EL (cell line): ENCODE measurements around the gene WDR74.
"Not testable (repeated sequence)": the region's sequence is repeated elsewhere in the genome, so short reads cannot be mapped to it uniquely, and the experiment has no call there.

Experiments used
- DNase-seq: peaks from one replicate; pipeline ENCODE4 v3.0.0-alpha.2; 2016

WDR74 gene

DNA sequence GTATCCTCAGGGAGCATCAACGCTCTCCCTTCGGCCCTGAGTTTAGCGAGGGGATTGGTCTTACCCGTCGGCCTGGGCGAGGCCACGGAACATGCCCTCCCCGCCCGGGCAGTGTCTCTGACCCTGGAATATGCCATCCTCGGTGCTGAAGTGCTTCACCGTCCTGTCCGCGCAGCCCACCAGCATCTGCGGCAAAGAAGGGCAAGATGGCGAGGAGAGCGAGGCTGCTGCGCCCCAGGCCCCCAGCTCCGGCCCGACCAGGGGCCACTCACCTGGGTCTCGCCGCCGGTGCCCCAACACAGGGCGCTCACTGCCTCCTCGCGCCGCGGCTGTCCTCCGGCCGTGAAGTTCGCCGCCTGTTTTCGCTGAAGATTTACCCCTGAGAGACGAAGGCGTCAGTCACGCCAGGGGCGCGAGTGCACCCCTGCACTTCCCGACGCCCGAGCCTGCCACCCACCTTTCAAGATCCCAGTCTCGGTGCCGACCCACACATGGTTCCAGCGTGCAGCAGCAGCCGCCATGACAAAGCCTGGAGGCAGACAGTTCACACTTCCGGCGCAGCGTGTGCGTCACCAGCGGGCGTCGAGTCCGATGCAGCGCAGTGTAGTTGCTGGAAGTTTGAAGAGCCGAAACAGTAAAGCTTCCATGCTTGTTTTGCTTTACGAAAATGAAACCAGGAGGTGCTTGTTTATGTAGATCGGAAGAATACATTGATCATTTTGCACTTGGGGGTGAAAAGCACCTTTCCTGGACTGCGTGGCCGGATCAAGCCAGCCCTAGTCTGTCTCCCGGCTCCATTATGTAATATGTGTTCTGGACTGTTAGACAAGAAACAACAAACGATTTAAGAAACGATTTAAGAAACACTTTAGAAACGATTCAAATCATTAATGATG lies at the start of gene WDR74:
WDR74 (minus strand) TSS at position 541 of the 896 bp plus-strand sequence; CDS start at position 521, 20 bp downstream.
- DNase-seq, result peak; percentile 92

DNA sequence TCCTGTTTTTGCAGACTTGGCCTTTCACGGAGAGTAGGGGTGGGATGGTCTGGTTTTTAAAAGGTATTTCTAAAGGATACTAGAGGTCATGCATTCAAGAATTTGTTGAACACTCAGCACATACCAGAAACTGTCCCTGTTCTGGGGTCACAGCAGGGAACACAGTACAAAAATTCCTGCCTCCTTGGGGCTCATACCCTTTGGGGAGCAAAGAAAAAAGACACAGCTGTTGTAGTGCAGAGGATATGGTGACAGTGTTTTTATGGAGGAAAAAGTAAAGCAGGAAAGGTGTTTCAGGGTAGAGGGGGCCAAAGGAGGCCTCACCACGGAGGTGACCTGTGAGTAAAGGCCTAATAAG lies 49.7 kb upstream of the WDR74 start:
- no peak for DNase-seq

DNA sequence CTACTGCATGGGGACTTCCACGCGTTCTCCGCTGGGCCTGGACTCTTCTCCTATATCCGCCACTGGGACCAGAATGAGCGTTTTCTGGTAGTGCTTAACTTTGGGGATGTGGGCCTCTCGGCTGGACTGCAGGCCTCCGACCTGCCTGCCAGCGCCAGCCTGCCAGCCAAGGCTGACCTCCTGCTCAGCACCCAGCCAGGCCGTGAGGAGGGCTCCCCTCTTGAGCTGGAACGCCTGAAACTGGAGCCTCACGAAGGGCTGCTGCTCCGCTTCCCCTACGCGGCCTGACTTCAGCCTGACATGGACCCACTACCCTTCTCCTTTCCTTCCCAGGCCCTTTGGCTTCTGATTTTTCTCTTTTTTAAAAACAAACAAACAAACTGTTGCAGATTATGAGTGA lies 49.0 kb upstream of the WDR74 start:
- no peak for DNase-seq

DNA sequence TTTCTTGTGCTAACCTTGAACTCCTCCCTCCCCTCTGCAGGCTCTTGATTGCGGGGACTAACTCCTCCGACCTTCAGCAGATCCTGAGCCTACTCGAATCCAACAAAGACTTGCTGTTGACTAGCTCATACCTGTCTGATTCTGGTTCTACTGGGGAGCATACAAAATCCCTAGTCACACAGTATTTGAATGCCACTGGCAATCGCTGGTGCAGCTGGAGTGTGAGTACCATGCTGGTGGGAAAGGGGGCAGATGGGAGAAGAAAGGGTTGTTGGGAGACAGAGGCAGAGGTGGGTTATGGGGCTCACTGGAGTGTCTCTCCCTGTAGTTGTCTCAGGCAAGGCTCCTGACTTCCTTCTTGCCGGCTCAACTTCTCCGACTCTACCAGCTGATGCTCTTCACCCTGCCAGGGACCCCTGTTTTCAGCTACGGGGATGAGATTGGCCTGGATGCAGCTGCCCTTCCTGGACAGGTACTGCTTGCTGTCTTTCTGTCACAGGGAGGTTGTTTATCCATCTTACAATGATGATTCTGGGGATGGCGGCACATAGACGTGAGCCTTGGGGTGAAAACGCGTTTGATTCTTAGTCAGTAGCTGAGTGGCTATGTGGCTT lies 45.9 kb upstream of the WDR74 start:
- no peak for DNase-seq

DNA sequence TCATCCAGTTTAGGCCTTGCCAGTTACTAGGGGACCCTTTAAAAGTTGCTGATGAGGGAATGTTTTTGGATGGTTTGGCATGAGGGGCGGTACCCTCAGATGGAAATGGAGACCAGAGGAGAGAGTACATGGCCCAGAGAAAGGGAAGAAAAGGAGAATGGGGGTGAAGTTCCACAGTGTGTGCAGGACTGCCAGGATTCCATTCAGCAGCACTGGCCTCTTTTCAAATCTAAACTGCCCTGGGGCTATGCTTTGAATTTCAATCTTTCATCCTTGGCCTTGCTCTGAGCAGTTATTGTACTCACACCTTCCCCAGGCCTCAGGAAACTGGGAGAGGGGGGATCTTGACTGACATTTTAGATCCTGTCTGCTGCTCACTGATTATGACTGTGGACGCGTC lies 44.3 kb upstream of the WDR74 start:
- DNase-seq, result peak; percentile 51

DNA sequence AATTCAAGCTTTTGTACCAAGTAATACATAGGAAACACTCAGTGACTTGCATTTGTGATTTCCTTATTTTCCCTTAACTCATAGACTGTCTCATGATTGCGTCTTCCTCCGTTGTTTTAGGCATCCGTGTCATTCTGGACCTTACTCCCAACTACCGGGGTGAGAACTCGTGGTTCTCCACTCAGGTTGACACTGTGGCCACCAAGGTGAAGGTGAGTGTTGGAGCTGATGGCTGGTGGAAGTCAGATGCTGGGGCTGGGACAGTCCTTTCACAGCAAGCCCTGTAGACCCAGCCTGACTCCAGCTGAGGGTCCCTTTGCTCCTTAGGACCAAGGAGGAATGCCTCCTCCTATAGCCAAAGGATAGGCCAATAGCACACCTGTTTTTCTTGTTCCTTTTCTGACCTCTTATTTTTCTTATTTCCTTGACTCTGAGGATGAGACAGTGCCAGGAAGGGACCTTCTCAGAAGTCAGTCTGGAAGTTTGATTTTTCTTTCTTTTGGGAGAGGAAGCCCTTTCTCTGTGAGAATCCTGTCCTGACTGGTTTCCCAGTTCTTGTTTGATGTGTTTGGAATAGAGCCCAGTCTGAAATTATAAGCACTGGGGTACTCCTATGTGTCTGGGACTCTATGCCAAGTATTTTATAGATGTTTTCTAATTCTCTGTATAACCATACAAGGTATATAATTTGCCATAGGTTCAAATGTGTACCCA lies 43.6 kb upstream of the WDR74 start:
- no peak for DNase-seq

DNA sequence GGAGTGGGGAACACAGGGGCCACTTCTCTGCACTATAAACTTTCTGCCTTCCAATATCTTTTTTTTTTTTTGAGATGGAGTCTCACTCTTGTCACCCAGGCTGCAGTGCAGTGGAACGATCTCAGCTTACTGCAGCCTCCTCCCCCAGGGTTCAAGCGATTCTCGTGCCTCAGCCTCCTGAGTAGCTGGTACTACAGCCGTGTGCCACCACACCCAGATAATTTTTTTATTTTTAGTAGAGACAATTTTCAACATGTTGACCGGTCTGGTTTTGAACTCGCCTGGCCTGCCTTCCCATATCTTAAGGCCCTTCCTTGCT lies 43.0 kb upstream of the WDR74 start:
- no peak for DNase-seq

DNA sequence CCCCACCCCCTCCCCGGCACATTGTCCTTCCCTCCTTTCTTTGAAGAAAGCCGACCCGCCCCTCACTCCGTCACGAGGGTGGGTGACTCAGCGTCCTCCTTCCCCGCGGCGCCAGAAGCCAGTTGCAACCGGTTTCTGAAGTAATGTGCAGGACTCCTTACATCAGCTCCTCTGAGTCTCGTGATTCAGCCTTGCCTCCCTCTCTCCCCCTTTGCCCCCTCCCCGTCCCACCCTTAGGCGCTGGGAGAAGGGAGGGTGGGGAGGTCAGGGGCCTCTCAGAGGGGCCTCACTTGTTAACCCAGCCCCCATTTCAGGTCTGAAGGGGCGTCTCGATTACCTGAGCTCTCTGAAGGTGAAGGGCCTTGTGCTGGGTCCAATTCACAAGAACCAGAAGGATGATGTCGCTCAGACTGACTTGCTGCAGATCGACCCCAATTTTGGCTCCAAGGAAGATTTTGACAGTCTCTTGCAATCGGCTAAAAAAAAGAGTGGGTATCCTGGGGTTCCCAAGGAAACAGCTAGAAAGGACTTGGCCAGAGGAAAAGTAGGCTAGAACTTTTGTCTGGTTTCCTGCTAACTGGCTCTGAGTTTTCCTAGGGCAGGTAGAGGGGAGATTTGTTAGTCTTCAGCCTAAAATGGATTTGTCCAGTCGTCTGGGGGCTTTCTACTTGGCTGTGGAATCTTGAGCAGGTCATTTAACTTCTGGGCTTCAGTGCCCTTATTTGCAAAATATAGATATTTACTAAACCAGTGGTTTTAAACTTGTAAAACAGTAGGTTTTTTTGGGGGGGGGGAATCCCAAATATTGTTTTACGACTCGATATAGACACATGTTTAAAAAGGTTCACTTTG lies 42.4 kb upstream of the WDR74 start:
- DNase-seq, result peak; percentile 98

DNA sequence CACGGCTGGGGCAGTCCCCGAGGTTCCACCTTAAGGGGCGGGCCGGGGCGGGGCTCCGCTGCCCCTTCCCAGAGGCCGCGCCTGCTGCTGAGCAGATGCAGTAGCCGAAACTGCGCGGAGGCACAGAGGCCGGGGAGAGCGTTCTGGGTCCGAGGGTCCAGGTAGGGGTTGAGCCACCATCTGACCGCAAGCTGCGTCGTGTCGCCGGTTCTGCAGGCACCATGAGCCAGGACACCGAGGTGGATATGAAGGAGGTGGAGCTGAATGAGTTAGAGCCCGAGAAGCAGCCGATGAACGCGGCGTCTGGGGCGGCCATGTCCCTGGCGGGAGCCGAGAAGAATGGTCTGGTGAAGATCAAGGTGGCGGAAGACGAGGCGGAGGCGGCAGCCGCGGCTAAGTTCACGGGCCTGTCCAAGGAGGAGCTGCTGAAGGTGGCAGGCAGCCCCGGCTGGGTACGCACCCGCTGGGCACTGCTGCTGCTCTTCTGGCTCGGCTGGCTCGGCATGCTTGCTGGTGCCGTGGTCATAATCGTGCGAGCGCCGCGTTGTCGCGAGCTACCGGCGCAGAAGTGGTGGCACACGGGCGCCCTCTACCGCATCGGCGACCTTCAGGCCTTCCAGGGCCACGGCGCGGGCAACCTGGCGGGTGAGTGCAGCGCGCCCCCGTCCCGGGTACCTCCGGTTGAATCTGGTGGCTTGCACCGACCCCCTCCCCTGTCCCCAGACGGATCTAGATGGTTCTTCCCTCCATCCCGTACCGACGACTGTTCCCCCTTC lies 41.6 kb upstream of the WDR74 start, which contains the start of gene SLC3A2:
SLC3A2 (plus strand) TSS at position 94 of the 776 bp plus-strand sequence; CDS start at position 222, 128 bp downstream.
- DNase-seq, result peak; percentile 92

DNA sequence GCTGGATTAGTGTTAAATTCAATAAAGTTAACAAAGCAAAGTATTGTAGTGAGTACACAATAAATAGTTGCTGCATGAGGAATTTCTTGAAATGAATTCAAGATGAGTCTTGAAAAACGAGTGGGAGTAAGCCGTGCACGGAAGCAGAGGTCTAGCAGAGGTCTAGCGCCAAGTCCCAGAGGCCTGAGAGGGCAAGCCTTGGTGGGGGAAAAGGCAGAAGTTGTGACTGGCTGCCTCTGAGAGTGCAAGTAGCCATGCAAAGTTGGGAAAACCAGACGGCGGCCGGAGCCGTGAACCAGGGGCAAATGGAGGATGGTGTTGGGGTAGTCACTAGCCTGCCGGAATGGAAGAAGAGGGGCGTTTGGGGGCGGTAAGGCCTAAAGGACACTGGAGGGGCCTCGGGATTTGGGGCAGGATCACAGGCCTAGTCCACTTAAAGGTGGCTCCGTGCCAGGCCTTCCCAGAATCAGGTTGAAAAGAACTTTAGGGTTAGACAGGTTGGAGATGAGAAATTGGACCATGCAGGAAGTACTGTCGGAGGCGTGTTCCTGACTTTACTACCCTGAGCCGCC lies 40.9 kb upstream of the WDR74 start:
- peak; percentile 83 for DNase-seq

DNA sequence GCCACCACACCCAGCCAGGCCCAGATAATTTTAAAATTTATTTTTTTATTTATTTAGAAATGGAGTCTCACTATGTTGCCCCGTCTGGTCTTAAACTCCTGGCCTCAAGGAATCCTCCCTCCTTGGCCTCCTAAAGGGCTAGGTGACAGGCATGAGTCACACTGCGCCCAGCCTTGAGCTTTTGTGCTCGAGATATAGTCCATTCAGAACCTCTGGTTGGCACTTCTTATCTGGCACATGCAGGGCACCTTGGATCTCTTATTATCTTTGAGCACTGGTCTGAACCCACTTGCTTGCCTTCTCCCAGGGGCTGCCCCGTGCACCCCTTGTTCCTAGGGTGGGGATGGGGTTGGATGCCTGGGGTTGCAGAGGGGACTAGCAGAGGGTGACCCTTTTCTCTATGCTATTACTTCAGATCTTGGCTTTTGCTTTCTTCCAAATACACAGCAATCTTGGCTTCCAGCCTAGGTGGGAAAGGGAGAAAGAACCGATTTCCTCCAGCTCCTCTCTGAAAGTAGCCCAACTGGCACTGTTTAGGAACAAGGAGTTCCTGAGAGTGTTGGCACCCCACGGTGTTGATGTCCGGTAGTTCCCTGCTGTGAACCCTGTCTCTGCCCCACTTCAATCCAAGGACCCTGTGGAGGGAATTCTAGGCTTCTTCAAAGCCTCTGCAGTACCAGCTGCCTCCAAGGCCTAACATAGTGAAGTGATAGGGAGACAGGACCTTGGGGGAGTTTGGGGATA lies 40.0 kb upstream of the WDR74 start:
- DNase-seq, result no peak

DNA sequence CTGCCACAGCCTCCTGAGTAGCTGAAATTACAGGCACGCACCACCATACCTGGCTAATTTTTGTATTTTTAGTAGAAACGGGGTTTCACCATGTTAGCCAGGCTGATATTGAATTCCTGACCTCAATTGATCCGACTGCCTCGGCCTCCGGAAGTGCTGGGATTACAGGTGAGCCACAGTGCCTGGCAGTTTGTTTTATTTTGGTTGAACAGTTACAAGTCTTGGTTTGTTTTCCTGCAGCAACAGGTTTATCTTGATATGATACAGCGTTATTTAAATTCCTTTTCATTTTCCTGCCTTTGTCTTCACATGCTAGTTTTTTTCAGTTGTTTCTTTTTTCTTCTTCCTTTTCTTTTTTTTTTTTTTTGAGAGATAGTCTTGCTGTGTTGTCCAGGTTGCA lies 37.3 kb upstream of the WDR74 start:
- no peak for DNase-seq

DNA sequence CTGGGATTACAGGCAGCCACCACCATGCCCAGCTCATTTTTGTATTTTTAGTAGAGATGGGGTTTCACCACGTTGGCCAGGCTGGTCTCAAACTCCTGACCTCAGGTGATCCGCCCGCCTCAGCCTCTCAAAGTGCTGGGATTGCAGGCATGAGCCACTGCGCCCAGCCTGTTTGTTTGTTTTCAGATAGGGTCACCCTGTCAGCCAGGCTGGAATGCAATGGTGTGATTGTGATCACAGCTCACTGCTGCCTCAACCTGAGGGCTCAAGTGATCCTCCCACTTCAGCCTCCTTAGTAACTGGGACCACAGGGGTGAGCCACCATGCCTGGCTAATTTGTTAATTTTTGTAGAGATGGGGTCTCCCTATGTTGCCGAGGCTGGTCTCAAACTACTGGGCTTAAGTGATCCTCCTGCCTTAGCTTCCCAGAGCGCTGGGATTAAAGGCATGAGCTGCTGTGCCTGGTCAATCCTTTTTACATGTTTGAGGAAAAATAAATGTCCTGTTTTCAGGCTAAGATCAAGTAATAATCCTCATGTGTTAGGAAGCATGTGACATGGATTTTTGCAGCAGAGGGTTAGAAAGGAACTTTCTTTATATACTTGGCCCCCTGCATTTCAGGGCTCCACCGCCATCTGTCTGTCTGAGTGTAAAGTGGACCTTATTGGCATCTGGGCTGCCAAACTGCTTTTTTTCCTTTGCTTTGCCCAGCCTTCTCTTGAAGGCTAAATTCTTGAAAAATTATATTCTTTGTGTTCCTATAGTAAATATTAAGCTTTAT lies 36.5 kb upstream of the WDR74 start:
- DNase-seq, result no peak

DNA sequence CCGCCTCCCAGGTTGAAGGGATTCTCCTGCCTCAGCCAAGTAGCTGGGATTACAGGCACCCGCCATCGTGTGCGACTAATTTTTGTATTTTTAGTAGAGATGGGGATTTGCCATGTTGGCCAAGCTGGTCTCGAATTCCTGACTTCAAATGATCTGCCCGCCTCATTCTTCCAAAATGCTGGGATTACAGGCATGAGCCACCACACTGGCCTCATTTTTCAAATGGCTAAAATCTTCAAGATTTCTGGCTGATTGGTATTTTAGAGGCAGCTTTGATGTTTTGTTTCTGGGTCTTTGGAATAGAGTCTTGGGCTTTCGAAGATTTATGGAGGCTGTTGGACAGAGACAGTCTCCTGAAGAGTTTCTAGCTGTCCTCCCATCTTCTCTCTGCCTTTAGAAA lies 35.5 kb upstream of the WDR74 start:
- no peak for DNase-seq

DNA sequence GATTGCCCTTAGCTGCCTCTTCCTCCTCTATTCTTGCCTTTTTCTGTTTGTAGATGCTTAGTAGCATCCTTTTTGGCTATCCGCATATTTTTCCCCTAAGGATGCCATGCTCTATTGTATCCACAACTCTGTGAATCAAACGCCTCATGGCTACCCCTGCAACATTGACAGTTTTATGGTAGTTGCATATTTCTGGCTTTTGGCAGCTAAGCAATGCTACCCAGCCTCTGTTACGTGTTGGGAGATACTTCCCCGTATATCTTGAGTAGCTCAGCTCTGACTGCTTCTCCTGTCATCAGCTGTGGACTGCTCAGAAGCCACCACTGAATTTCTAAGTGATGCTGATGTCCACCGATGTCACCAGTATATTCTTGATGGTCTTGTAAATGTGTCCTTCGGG lies 26.2 kb upstream of the WDR74 start:
- DNase-seq, result no peak

DNA sequence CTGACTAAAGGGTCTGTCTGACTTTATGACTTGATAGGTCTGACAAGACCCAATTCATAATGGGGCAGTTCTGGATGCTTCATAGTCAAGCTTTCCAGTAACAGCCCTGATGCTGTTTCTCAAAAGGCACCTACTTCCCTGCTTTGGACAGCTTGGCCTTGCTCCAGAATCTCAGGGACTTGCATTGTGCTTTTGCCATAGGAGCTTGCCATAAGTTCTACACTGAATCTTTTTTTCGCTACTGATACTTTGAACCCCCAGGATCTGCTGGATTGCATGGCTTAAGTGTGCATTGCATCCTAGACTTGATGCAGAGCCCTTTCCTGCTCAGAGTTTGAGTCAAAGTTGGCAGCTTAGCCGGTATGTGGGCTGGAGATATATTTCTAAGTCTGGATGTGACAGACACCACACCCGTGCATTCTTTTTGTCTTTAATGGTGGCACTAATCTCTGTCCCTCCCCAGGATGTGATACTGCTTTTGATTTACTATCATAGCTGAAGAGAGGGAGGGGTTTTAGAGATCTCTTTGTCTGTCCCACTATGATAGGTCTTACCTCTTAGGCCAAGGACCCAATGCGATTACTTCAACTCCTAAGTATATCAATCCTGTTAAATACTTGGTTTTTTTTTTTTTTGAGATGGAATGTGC lies 24.4 kb upstream of the WDR74 start:
- DNase-seq, result no peak

DNA sequence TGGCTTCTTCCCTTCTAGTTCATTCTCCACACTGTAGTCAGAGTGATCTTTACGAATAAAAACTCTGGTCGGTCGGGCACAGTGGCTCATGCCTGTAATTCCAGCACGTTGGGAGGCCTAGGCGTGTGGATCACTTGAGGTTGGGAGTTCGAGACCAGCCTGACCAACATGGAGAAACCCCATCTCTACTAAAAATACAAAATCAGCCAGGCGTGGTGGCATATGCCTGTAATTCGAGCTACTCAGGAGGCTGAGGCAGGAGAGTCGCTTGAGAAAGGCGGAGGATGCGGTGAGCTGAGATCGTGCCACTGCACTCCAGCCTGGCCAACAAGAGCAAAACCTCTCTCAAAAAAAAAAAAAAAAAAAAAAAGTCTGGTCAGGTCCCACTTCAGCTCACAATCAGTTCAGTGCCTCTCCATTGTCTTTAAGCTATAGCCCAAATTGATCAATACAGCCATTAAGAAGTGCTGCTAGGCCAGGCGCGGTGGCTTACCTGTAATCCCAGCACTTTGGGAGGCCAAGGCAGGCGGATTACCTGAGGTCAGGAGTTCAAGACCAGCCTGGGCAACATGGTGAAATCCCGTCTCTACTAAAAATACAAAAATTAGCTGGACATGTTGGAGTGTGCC lies 22.3 kb upstream of the WDR74 start:
- not testable (repeated sequence) for DNase-seq

DNA sequence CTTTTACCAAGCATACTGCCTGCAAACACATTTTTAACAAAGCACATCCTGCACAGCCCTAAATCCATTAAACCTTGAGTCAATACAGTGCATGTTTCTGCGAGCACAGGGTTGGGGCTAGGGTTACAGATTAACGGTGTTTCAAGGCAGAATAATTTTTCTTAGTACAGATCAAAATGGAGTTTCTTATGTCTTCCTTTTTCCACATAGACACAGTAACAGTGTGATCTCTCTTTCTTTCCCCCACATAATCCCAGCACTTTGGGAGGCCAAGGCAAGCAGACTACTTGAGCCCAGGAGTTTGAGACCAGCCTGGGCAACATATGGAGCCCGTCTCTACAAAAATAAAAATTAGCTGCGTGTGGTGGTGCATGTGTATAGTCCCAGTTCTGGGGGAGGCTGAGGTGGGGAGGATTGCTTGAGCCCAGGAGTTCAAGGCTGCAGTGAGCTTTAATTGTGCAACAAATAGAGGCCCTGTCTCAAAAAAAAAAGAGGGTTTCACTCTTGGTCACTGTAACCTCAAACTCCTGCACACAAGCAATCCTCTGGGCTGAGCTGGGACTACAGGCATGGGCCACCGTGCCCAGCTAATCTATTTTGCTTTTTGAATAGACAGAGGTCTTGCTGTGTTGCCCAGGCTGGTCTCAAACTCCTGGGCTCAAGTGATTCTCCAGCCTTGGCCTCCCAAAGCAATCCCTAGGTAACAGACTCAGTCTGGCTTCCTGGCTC lies 21.6 kb upstream of the WDR74 start:
- no peak for DNase-seq
